Measurements from ENCODE around the gene CCDC88C.

Gene CCDC88C

DNA sequence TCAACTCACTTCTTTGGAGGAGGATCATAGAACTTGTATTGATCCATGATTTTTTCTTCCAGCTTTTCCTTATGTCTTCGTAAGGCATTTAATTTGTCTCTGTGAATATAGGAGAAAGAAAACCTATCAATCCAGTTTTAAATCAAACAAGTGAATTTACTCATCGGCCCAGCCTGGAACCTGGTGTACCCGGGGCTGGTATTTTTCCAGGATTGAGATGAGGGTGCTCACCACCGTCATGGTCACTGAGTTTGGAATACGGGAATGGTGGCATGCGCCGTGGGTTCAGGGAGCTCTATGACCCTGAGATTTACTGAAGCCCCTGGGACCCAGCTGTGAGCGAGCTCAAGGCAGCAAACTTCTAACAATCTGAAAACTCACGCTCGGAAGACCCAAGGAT, 126.6 kb downstream of the CCDC88C start:
- H3K36me3 ChIP-seq (ENCODE audit: control insufficient read depth, insufficient read depth, low read length), result no peaks in the 10 kb centered on the region
- TF ChIP-seq CTCF (IDR thresholded peaks at IDR 0.05), result no peak
- H3K4me3 ChIP-seq (ENCODE audit: low read depth, low read length), result no peak overlapping the region
- no peak overlapping the region for H3K9ac ChIP-seq
- H3K4me2 ChIP-seq (ENCODE audit: low read length), result no peak overlapping the region
- no peaks in the 10 kb centered on the region for H3K79me2 ChIP-seq
- peaks cover 4% of the 10 kb centered on the region for H3K4me1 ChIP-seq
- H2AFZ ChIP-seq, result no peak overlapping the region
- H3K27me3 ChIP-seq (ENCODE audit: control insufficient read depth, insufficient read depth, low read length), result no peaks in the 10 kb centered on the region
- H3K27ac ChIP-seq, result no peak overlapping the region
- H3K9me3 ChIP-seq (ENCODE audit: control insufficient read depth, low read length), result no peaks in the 10 kb centered on the region

- Histone ChIP-seq H3K27ac (no peak overlapping the region), H3K4me2 (ENCODE audit: low read length) (no peak overlapping the region), H3K9ac (no peak overlapping the region), H2AFZ (no peak overlapping the region), H3K27me3 (ENCODE audit: control insufficient read depth, insufficient read depth, low read length) (no peaks in the 10 kb centered on the region), H3K36me3 (ENCODE audit: control insufficient read depth, insufficient read depth, low read length) (no peaks in the 10 kb centered on the region), H3K79me2 (no peaks in the 10 kb centered on the region), H3K9me3 (ENCODE audit: control insufficient read depth, low read length) (no peaks in the 10 kb centered on the region), H3K4me1 (peaks cover 4% of the 10 kb centered on the region), H3K4me3 (ENCODE audit: low read depth, low read length) (no peak overlapping the region)
- no peak for TF ChIP-seq CTCF (IDR thresholded peaks at IDR 0.05)
Observed at GRCh38 chr14:91289464-91289863, 128.2 kb downstream of the CCDC88C start.

DNA sequence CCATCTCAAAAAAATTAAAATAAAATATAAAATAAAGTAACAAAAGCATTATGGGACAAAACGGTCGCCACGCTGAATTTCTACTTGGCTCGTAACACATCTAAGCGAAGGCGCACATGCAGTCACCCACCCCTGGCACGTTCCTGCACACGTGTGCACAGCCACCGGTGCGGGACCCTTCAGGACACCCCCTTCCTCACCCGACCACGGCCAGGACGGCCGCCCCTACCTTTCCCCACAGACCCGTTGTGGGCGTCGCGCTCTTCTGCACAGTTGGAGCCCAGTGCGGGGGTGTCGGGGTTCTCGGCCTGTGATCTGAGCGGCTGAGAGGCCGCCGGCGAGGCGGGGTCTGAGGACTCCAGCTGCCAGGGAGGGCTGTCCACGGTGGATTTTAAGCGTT, 128.7 kb downstream of the CCDC88C start:
- H3K4me2 ChIP-seq (ENCODE audit: low read length), result no peak overlapping the region
- H3K4me3 ChIP-seq (ENCODE audit: low read depth, low read length), result no peak overlapping the region
- H3K27me3 ChIP-seq (ENCODE audit: control insufficient read depth, insufficient read depth, low read length), result no peaks in the 10 kb centered on the region
- peaks cover 4% of the 10 kb centered on the region for H3K4me1 ChIP-seq
- no peak overlapping the region for H3K9ac ChIP-seq
- no peak for TF ChIP-seq CTCF (IDR thresholded peaks at IDR 0.05)
- H3K9me3 ChIP-seq (ENCODE audit: control insufficient read depth, low read length), result no peaks in the 10 kb centered on the region
- no peak overlapping the region for H3K27ac ChIP-seq
- no peaks in the 10 kb centered on the region for H3K36me3 ChIP-seq (ENCODE audit: control insufficient read depth, insufficient read depth, low read length)
- H3K79me2 ChIP-seq, result no peaks in the 10 kb centered on the region
- H2AFZ ChIP-seq, result no peak overlapping the region

DNA sequence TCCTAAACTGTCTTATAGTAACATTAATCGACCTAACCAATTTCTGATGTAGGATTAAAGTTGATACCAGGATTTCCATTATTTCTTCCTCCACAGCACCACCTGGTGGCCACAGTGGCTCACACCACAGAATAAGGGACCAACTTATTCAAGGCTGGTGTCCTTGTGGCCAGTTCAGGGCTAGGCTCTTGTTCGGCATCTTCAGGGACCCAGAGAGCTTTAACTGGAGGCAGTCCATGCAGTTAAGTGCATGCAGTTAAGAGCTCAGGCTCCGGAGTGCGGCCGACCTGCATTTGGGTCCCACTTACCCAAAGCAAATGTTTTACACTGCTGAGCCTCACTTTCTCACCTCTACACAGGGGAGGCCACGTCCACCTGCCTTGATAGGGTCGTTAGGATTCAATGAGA, 131.1 kb downstream of the CCDC88C start:
- Histone ChIP-seq H3K27ac (no peak overlapping the region), H3K4me1 (peaks cover 4% of the 10 kb centered on the region), H2AFZ (no peak overlapping the region), H3K9me3 (ENCODE audit: control insufficient read depth, low read length) (no peaks in the 10 kb centered on the region), H3K36me3 (ENCODE audit: control insufficient read depth, insufficient read depth, low read length) (no peaks in the 10 kb centered on the region), H3K9ac (no peak overlapping the region), H3K27me3 (ENCODE audit: control insufficient read depth, insufficient read depth, low read length) (no peaks in the 10 kb centered on the region), H3K79me2 (no peaks in the 10 kb centered on the region), H3K4me2 (ENCODE audit: low read length) (no peak overlapping the region), H3K4me3 (ENCODE audit: low read depth, low read length) (no peak overlapping the region)
- peak; percentile 92 for TF ChIP-seq CTCF (IDR thresholded peaks at IDR 0.05)

GRCh38 chr14:91284791-91285548, 132.7 kb downstream of the CCDC88C start:
- TF ChIP-seq CTCF (IDR thresholded peaks at IDR 0.05), result no peak
- H3K9me3 ChIP-seq (ENCODE audit: control insufficient read depth, low read length), result no peaks in the 10 kb centered on the region
- H3K4me3 ChIP-seq (ENCODE audit: low read depth, low read length), result no peak overlapping the region
- no peak overlapping the region for H3K4me2 ChIP-seq (ENCODE audit: low read length)
- H3K4me1 ChIP-seq, result no peaks in the 10 kb centered on the region
- no peak overlapping the region for H2AFZ ChIP-seq
- H3K27ac ChIP-seq, result no peak overlapping the region
- no peaks in the 10 kb centered on the region for H3K27me3 ChIP-seq (ENCODE audit: control insufficient read depth, insufficient read depth, low read length)
- H3K79me2 ChIP-seq, result no peaks in the 10 kb centered on the region
- no peak overlapping the region for H3K9ac ChIP-seq
- no peaks in the 10 kb centered on the region for H3K36me3 ChIP-seq (ENCODE audit: control insufficient read depth, insufficient read depth, low read length)

Data from parathyroid adenoma (tissue), 2 donors.